Measurements from ENCODE around the gene RASGRP2.
"Not testable (repeated sequence)": the region's sequence is repeated elsewhere in the genome, so short reads cannot be mapped to it uniquely, and the experiment has no call there.

RASGRP2 gene

DNA sequence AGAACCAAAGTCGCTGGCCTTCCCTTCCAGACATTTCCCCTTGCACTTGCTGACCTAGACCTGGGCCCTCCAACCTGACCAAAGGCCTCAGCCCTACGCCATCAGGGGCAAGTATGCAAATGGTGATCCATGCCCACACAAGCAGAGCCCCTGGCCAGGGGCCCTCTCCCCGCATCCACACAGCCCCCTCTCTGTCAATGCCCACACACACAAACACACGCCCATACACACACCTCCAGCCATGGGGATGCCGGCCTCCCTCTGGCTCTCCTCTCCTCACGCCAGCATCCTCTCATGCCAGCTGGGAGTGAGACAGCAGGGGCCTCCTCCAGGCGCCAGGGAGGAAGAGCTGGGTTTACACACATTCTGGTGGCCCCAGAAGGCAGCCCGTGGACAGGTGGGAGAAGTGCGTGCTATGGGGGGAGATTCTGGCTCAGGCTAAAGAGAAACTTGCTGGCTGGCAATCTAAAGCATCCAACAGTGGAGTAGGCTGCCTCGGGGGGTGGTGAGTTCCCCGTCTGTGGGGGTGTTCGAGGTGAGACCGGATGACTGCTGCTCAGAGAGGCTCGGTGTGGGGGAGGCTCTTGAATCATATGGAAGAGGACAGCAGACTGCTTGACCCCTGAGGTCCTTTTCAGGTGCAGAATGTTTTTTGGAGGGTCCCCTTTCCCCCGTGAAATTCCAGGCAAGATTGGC, 25.7 kb downstream of the RASGRP2 start:
- no peak for DNase-seq (ENCODE audit: low spot score)

- no peak for DNase-seq (ENCODE audit: low spot score)
Measured at GRCh38 chr11:64717268-64717578, 26.7 kb downstream of the RASGRP2 start.

DNA sequence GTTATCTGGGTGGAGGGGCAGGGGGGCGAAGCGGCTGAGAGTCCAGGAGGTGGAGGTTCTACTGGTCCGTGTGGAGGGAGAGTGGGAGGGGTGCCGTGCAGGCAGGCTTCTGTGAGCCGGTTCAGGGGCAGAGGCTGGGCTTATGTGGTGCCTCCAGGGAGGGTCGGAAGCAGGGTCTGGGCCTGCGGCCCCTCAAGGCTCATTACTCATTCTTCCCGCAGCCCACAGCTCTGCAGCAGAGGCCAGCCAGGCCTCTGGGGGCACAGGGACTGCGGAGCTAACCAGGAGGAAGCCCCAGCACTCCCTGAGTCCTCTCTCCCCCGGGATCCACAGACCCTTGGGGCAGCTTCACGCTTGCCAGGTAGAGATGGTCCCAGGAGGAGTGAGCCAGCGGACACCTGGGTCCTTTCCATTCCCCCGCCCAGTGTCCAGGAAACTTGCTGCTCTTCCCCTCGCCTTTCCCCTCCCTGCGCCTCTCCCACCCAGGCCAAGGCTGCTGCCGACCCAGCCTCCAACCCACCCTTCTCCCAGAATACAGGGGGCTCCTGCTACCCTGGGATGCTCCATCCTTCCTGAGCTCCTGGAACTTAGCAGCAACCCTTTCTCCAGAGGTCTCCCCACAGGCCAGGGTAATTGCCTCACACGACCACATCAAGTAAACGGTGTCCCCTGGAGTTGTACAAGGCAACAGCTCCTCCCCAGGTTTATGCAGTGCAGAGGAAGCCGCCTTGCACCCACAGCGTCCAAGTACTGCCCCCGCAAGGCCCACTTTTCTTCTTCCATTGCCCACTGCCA, 27.3 kb downstream of the RASGRP2 start:
- DNase-seq (ENCODE audit: low spot score) = no peak

DNA sequence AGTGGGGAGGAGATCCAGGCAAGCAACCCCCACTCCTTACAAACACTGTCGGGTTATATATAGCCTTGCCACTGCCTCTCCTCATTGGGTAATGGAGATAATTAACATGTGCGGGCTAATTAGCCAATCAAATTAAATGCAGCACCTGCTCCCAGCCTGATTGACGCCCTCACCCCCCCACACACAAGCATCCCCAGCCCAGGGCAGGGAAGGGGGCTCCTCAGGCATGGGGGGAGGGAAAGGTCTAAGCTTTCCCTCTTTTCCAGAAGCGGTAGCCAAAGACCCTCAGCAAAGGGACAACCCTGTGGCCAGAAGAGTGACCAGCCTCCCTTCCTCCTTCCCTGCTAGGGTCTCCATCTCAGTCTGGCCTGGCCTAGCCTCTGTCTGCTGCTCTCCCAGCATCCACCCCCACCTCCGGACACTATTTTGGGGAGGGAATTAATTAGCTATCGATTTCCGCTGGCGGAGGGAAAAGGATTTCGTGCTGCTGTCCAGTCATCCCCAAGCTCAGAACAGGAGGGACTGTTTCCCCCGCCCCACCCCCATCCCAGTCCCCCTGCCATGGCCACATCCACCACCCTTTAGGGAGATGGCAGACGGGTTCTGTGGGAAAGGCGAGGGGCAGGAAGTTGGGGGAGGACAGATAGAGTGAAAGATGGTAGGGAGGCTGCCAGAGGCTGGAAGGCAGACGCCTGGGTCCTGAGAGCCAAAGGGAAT, 28.0 kb downstream of the RASGRP2 start:
- DNase-seq (ENCODE audit: low spot score) = no peak

- no peak for DNase-seq (ENCODE audit: low spot score)
Measured at GRCh38 chr11:64715110-64715509, 28.8 kb downstream of the RASGRP2 start.

DNA sequence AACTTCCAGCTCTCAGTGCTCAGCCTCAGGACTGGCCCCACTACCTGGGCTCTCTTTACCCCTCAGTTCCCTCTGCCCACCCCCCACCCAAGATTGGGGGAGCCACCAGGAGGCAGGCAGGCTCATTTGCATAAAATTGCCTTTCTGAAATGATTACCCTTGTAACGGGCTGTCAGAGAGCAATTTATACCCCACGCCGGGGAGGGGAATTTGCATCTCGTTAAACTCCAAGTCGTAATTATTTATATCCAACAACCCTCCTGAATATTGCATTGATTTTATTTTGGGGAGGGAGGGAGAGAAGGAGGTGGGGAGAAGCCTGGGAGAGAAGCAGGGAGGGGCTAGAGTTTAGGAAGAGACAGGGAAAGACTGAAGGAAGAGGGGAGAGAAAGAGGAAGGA, 29.3 kb downstream of the RASGRP2 start:
- DNase-seq (ENCODE audit: low spot score) = no peak

GRCh38 chr11:64713781-64714363, 30.1 kb downstream of the RASGRP2 start:
- DNase-seq (ENCODE audit: low spot score) = no peak

DNA sequence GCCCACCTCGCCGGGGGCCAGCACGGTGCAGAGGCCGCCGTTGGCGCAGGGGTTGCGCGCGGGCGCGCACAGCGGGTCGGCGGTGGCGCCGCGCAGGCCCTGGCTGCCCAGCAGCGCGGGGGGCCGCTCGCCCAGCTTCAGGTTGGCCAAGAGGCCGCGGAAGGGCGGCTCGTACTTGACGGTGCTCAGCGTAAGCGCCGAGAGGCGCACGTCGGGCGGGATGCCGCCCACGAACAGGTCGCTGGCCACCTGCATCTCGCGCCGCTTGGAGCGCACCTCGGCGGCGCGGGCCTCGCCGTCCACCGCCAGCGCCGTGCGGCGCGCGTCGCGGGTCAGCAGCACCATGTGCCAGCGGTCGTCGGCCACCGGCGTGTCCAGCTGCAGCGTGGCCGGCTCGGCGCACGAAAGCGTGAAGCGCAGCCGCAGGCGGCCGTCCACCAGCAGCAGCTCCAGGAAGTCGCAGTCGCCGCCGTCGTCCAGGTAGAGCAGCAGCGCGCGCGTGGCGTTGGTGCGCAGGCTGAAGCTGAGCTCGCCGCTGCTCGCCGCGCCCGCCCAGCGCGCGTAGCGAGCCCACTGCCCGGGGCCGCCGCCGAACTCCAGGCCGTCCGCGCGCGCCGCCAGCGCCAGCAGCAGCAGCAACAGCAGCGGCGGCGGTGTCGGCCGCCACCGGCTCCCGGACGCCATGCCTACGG, 30.8 kb downstream of the RASGRP2 start:
- no peak for DNase-seq (ENCODE audit: low spot score)

GRCh38 chr11:64712430-64713015, 31.4 kb downstream of the RASGRP2 start:
- DNase-seq (ENCODE audit: low spot score) = no peak

- no peak for DNase-seq (ENCODE audit: low spot score)
Measured at GRCh38 chr11:64711956-64712362, 32.0 kb downstream of the RASGRP2 start.

GRCh38 chr11:64711138-64711955, 32.6 kb downstream of the RASGRP2 start:
- no peak for DNase-seq (ENCODE audit: low spot score)

DNA sequence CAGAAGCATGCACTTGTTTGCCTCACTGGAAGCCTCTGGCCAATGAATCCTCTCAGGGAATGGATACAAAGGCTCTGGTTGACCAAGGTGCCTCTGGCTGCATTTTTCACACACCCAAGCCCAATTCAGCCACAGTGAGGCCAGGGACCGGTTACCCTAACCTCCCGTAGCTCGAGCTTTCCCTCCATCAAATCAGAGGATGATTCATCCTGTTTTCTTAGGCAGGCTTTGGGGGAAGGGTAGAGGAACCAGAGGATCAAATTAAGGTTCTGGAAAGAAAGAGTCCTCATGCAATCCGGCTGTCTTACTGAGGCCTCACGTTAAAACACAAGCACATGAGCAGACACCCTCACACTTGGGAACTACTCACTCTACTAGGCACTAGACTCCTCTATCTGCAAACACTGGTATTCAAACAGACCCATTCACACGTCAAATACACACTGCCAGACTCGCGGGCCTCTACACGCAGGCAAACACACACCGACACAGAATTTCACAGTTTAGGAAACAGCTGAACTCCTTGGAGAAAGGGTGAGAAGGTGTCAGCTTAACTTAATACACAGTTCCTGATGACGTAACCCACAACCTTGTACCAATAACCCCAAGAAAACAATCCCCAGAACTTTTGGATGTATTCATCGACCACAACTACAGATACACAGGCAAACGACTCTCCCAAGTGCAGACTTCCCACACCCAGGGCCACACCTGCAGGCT, 33.4 kb downstream of the RASGRP2 start:
- DNase-seq (ENCODE audit: low spot score) = no peak

GRCh38 chr11:64705501-64705900, 38.4 kb downstream of the RASGRP2 start:
- no peak for DNase-seq (ENCODE audit: low spot score)

DNA sequence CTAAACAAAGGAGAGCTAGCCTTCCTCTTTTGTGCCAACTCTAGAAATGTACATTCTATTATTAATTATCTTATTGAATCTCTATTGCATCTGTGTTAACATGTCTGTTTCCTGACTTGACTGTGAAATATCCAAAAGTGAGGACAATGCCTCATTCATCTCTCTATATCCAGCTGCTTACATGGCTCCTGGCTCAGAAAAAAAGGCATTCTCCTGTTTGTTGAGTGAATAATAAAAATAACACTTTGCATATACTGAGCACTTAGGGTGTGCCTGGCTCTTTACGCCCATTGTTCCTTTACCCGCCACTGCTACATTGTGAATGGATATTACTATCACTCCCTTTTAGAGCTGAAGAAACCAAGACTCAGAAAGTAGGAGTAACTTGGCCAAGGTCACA, 40.9 kb downstream of the RASGRP2 start:
- DNase-seq (ENCODE audit: low spot score) = peak; percentile 33

- DNase-seq (ENCODE audit: low spot score) = not testable (repeated sequence)
Measured at GRCh38 chr11:64701956-64702355, 42.0 kb downstream of the RASGRP2 start.

DNA sequence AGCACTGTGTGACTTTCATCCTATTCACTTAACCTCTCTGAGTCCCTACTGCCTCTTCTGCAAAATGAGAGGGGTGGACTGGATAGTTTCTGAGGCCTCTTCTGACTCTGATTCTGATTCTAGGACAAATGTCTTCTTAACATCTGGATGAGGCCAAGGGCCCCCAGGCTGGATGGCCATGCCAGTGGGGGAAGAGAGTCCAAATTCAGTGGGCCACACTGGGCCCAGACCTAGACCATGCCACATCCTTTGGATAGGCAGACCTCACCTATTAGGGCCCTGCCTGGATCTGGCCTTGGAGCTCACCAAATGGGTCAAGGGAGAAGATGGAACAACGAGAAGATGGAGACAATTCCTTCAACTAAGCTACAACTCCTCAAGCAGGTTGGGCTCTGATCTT, 45.5 kb downstream of the RASGRP2 start:
- no peak for DNase-seq (ENCODE audit: low spot score)

GRCh38 chr11:64697663-64698375, 46.1 kb downstream of the RASGRP2 start:
- no peak for DNase-seq (ENCODE audit: low spot score)

- no peak for DNase-seq (ENCODE audit: low spot score)
Measured at GRCh38 chr11:64696045-64696444, 47.9 kb downstream of the RASGRP2 start.

DNA sequence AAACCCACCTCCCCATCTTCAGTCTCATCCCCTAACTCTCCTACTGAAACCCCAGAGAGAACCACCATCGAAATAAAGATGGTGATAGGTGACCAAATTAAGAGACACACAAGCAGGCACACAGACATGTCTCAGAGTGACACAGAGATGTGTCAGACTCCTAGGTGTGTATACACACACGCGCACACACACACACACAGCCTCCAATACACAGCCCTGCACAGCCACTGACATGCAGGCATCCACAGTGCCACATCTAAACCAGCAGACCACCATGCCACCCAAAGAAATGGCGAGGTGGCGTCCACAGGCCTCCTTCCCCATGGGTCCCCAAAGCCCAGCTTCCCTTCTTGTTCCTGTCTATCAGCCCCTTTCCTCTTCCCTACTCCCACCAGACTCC, 48.4 kb downstream of the RASGRP2 start:
- DNase-seq (ENCODE audit: low spot score) = no peak
